ENCODE results near the gene WBP4.
A peak's percentile ranks its signal among the peaks of the same experiment; 100 is the strongest.

Gene WBP4

DNA sequence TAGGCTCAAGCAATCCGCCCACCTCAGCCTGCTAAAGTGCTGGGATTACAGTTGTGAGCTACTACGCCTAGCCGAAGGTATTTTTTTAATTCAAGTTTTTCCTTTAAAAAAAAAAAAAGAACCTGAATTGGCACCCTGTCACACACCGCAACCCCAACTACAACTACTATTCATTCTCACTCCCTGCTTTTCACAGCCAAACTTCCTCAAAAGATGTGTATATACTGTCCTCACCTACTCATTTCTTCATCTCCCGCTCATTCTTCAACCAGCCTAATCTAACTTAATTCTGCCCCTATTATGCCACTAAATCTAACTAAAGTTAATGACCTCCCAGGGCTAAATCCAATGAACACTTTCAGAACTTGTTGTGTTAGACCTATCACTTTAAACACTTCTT, 12.7 kb upstream of the WBP4 start:
- H3K4me3 ChIP-seq (replicated peaks; ENCODE audit: low read depth, low read length) = no peak overlapping the region
- TF ChIP-seq, protein P1, sequence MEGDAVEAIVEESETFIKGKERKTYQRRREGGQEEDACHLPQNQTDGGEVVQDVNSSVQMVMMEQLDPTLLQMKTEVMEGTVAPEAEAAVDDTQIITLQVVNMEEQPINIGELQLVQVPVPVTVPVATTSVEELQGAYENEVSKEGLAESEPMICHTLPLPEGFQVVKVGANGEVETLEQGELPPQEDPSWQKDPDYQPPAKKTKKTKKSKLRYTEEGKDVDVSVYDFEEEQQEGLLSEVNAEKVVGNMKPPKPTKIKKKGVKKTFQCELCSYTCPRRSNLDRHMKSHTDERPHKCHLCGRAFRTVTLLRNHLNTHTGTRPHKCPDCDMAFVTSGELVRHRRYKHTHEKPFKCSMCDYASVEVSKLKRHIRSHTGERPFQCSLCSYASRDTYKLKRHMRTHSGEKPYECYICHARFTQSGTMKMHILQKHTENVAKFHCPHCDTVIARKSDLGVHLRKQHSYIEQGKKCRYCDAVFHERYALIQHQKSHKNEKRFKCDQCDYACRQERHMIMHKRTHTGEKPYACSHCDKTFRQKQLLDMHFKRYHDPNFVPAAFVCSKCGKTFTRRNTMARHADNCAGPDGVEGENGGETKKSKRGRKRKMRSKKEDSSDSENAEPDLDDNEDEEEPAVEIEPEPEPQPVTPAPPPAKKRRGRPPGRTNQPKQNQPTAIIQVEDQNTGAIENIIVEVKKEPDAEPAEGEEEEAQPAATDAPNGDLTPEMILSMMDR (IDR thresholded peaks at IDR 0.05; ENCODE audit: low read depth, low read length, missing control alignments) = no peak
- no peak for DNase-seq (ENCODE audit: extremely low read depth, low read depth)

DNA sequence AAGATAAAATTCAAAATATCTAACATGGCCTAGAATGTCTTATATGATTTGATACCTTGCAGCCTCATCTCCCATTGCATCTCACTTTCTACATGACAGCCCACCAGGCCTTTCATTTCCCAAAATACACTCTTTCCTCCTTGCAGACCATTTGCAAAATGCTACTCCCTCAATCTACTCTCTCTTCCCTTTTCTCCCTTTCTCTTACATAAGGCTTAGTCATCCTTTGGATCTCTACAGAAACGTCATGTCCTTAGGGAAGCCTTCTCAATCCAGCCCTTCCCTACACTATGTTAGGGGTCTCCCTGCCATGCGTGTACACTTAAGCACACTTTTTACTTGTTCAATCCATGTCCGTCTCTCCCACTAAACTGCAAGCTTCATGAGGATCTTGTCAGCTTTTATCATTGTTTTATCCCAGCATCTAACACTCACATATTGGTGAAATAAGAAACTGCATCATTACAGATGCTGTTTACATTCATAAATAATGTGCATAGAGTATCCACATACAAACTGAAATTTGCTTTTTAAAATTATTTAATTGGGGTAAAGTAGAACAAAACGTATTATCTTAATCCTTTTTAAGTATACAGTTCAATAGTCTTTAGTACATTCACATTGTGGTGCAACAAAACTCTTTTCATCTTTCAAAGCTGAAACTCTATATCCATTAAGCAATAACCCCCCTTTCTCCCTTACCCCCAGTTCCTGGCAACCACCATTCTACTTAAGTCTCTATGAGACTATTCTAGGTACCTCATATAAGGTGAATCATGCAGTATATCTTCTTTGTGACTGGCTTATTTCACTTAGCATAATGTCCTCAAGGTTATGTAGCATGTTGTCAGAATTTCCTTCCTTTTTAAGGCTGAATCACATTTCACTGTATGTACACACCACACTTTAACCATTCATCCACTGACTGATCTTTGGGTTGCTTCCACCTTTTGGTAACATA, 11.5 kb upstream of the WBP4 start:
- H3K4me3 ChIP-seq (replicated peaks; ENCODE audit: low read depth, low read length) = no peak overlapping the region
- DNase-seq (ENCODE audit: extremely low read depth, low read depth) = no peak
- TF ChIP-seq, protein P1 (IDR thresholded peaks at IDR 0.05; ENCODE audit: low read depth, low read length, missing control alignments) = no peak

DNA sequence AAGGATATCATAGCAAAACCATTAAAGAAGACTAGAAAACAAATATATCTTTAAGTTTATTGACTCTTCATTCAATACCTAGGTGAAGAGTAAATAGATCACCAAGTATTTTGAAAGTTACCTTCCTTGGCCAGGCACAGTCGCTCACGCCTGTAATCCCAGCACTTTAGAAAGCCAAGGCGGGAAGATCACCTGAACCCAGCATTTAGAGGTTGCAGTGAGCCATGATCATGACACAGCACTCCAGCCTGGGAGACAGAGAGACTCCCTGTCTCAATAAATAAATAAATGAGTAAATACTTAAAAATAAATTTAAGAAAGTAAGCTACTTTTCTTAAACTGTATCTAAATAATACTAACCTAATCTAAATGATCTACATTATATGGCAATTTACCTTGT, 8.9 kb upstream of the WBP4 start:
- DNase-seq (ENCODE audit: extremely low read depth, low read depth) = no peak
- H3K4me3 ChIP-seq (replicated peaks; ENCODE audit: low read depth, low read length) = no peak overlapping the region
- TF ChIP-seq, protein P1 (IDR thresholded peaks at IDR 0.05; ENCODE audit: low read depth, low read length, missing control alignments) = no peak

DNA sequence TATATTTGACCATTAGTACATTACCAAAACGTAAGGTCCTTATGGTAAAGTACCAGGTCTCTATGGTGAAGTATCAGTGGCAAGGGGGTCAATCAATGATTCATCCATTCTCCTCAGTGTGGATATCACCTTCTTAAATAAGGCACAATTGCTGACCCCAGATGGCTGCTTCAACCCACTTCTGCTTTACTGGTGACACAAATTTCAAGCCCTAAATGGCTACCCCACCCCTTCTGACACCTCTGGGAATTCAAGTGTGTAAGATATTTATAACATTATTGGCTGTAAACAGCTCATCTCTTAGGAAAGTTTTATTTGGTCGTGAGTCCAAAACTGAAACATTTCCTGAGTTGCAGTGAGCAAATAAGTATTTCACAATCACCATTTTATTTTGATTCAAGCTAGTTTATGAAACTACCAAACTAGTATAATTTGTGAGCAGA, 7.9 kb upstream of the WBP4 start:
- H3K4me3 ChIP-seq (replicated peaks; ENCODE audit: low read depth, low read length) = no peak overlapping the region
- TF ChIP-seq, protein P1 (IDR thresholded peaks at IDR 0.05; ENCODE audit: low read depth, low read length, missing control alignments) = no peak
- DNase-seq (ENCODE audit: extremely low read depth, low read depth) = no peak

DNA sequence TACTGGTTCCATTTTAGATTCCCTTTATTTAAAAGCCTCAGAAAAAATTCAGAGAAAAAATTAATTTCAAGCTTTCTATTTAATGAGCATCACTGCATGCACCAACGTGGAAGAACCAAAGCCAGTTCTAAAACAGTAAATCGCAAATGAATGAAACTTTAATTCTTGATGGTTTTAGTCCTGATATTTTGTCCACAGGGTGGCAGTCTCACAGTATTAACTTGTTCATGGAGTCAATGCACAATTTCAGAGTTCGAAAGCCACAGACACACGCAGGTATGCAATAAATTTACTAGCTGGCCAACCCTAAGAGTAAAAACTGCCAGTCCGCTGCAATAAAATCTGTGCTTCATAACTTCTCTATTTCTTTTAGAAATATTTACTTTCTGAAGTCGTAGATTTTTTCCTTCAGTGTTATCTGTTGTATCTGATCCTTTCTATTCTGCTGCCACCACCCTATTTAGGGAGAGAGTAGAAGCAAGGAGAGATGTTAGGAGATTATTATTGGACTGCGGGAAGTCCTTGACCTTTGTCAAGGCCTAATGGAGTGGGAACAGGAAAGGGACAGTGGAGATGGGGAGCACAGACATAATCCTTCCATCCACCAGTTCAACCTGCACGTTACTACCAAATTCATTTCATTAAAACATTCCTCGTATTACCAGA, 7.0 kb upstream of the WBP4 start:
- TF ChIP-seq, protein P1 (IDR thresholded peaks at IDR 0.05; ENCODE audit: low read depth, low read length, missing control alignments) = peak; percentile 39
- DNase-seq (ENCODE audit: extremely low read depth, low read depth) = peak; percentile 51
- H3K4me3 ChIP-seq (replicated peaks; ENCODE audit: low read depth, low read length) = no peak overlapping the region

DNA sequence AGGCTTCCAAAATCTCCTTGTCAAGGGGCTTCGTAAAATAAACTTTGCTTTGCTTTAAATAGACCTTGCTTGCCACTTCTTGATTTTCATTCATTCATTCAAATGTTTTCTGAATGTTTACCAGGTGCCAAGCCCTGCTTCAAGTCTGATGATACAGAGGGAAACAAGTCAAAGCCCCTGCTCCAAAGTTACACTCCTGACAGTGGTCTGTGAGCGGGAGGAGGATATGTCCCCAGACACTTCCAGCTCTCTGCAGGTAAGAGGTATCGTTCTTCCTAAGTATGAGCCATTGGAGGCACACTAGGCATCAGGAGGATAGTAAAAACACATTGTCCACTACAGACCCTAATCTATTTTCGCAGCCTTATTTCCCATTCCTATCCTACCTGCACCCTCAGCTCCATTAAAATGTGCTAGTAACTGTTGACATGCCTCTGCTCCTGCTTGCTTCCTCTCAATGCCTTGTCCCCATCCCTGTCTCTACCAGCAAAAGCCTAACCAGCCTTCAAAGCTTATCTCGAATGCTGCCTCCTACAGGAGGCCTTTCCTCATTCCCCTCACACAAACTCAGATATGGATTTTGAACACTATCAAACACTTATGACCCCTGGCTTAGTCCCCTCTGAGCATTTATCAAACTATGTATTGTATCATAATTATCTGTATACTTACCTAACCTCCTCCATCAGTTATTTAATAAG, 6.2 kb upstream of the WBP4 start:
- TF ChIP-seq, protein P1 (IDR thresholded peaks at IDR 0.05; ENCODE audit: low read depth, low read length, missing control alignments) = peak; percentile 22
- no peak for DNase-seq (ENCODE audit: extremely low read depth, low read depth)
- H3K4me3 ChIP-seq (replicated peaks; ENCODE audit: low read depth, low read length) = no peak overlapping the region
